ENCODE data around the gene SLIT3.

SLIT3 gene

DNA sequence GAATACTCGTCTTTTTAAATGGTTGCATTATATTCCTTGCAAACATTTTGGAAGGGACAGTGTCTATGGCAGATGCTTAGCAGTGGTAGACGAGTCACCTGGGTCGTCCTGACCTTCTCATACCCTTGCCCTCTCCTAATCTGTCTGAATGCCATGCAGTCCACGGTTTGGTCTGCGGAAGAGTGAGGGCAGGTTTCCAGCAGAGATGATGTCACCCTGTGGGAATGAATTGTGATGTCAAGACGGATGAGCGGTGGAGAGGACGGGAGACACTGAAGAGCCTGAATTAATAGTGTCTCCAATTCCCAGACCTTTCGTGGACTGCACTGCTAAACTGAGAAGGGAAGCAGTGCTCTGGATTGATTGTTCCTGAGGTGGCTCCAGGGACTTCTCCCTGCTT lies 392.7 kb downstream of the SLIT3 start:
- no peak for FAIRE-seq

DNA sequence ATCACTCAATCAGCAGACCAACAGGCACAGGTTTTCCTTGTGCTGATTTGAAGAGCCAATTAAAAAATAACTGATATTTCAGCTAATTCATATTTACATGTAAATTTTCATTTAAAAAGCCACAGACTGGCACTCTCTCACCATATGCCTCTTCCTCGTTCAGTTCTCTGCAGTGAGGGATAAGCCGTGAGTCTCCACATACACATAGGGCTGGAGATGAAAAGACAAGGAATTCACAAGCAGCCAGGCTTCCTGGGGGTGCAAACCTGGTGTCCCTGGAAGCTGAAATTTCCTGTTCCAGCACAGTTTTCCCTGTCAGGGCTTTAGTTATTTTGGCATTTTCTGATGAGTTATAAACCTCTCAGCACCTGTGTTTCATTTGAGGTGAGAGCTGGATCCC lies 397.9 kb downstream of the SLIT3 start:
- no peak for FAIRE-seq

DNA sequence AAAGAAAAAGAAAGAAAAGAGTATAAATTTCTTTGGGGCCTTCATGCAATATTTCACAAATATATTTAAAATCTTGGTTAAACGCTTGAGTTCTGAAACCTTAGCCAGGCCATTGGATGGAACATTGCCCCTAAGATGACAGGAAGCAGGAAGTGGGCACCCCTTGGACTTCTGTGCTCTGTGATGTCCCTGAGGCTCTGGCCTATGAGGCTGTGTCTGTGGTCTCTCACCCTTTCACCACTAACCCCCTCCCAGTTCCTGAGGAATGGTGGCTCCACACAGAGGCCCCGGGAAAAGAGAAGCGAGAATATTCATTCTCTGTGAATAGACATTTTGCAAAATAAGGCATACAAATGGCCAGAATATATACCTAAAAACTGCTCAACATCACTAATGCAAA lies 401.3 kb downstream of the SLIT3 start:
- no peak for FAIRE-seq

DNA sequence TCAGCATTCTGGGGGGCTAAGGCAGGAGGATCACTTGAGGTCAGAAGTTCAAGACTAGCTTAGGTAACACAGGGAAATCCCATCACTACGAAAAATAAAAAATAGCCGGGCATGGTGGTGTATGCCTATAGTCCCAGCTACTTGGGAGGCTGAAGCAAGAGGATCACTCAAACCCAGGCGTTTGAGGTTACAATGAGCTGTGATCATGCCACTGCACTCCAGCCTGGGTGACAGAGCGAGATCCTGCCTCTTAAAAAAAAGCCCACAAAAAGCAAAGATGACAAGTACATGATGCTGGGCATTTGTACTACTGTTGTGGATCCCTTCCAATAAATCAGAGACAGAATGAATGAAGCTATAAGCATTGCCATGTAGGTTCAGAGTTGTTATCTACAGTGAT lies 401.7 kb downstream of the SLIT3 start:
- no peak for FAIRE-seq

DNA sequence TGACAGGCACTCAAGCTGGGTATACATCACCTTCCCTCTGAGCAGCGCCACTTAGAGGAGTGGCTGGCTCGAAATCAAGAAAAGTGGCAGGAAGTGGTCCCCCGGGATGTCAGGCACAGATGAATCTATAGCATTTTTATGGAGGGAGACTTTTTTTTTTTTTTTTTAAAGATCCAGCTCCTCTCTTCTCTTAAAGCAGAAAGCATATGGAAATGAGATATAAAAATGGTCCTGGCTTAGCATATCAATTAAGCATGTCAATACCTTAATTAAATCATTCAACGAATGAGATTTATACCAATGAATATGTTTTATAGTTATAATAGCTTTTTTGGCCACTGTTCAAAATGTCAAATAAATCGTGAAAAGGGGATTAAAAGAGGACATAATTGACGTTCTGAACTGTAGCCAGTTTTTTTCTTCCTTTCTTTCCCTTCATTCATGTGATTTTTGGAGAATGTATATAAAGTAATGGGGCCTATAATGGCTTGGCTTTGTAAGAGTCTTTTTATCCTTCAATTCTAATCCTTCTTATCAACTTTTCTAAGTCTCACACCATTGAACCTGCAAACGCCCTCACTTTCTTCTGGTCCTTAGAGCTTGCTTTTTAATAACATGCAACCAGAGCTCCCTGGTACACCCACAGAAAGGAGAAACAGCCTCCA lies 402.6 kb downstream of the SLIT3 start:
- FAIRE-seq: no peak

DNA sequence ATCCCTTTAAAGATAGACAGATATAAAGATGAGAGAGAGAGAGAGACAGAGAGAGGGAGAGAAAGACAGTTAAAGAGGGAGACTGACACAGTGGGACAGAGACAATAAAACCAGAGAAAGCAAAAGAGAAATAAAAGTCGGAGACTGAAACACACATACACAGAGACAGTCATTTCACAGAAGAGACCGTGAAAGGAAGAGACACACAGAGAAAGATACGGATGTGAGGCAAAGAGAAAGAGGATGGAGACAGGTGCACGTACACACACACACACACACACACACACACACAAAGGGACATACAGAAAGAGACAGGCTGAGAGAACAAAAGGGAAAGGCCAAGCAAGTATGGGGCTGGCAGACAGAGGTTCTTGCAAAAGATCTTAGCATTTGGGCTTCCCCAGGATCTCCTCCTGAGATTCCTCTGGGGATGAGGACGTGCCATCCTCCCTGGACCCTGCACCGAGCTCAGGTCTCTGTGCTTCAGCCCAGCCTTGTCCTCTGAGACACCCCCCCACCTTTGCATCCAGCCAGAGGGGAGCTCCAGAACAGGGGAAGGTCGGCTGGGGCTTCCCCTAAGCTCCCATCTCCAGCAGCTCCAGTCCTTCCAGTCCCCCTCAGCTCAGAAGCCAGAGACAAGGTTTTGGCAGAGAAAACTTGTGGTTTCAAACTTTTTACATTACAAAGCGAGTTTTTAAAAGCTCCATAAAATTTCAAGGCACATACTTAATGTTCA lies 403.4 kb downstream of the SLIT3 start:
- FAIRE-seq: no peak

DNA sequence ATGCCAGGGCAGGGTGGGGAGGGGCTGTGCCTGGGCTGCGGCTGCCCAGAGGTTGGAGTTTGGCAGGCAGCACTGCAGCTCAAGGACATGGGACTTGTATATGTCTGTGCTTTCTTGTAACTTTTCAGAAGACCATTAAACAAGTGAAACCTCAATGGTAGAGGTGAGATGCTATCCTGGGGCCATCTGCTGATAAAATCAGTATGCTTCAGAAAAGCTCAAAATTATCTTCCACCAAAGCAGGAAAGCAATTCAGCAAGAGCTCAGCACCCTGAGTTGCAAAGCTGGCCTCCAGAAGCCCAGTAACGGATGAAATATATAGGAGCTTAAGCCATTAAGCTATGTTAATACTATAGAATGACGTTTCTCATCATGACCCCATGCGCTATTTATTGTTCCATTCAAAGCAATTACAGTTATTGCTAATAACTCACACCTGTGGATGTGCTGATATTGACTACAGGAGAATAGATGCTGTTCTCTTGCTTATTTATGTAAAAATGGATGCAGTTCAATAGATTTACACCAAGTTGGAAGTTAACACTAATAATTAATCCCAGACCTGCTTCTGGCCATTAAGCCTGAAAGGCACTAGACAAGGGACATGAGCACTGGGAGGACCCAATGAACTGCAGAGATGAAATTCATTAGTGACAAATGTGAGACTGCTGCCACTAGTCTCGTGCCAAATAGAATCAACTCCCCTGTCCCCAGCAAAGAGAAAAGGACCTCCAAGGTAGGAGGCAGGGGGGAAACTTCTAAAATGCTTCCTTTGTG lies 405.5 kb downstream of the SLIT3 start:
- FAIRE-seq: no peak

DNA sequence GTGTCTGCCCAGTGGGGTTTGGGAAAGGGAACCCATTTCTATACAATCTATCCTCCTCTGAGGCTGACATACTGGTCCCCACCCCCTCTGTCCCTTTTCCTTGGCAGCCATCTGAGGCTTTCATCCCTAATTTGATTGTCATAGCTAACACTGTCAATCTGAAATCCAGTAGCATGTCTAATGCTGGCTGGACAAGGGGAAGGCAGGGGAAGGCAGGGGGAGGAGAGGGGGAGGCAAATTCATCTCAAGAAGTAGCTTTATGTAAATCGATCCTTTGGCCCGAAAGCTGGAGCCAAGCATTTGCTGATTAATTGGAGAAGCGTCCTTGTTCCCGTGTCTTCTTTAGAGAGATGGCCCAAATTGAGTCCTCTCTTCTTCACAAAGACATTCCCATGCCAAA lies 407.7 kb downstream of the SLIT3 start:
- no peak for FAIRE-seq

DNA sequence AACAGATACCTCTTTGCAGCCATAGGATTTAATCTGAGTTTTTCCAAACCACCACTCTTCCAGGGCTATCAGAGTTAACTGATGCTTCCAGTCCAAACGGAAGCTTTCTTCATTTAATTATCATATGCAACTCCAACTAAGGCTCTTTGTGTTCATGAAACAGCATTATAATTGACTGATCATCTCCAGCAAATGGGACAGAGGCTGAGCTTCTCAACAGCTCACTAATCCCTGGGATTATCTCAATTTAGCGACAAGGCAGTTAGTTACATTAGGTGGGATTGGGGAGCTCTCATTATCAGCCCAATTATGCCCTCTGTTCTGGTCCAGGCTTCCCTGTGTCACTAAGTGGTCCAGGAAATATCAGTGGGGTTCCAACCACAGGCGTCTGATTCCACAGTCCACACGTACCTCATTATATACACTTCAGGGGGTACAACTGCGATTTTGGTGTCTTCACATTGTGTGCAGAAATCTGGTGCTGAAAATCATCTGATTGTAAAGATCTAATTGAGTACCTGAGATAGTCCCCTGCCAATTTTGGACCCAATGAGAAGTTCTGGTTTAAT lies 408.2 kb downstream of the SLIT3 start:
- FAIRE-seq: no peak

DNA sequence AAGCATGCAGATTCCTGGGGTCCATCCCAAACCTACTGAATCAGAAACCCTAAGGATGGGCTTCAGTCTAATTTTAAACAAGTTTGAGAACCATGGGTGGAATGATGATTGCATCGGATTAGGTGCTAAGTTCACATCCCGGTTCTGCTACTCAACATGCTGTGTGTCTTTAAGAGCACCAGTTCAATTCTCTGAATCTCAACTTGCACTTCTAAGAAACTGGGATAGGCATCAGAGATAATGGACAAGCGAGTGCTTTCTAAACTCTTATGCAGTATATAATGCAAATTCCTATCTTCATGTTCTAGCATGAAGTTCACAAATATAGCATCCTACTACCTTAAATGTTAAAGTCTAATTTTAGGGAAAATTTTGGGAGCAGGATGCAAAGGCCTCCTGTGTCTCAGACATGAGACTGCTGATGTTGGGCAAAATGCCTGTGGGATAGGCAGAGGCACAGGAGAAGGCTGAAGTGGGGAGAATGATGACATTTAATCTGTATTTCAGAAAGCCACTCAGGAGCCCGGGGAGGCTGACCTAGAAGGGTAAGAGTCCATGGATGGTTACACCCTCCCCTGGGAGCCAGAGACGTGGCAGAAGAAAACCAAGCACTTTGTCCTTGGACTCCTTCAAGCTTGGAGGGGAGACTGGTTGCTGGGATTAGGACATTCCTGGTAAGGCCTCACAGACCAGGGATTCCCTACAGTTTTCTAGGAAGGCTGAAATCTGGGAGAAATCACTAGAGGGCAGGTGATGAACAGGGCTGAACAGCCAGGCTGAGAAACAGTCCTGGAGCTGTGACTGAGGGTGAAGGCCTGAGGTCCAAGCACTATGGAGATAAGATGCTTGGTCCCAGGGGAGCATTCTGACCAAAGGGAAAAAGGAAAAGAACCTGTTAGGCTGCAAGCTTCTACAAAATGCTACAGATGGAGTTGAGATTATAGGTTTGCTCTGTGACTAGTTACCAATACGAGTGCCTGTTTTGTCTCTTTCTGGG lies 409.8 kb downstream of the SLIT3 start:
- FAIRE-seq: no peak

DNA sequence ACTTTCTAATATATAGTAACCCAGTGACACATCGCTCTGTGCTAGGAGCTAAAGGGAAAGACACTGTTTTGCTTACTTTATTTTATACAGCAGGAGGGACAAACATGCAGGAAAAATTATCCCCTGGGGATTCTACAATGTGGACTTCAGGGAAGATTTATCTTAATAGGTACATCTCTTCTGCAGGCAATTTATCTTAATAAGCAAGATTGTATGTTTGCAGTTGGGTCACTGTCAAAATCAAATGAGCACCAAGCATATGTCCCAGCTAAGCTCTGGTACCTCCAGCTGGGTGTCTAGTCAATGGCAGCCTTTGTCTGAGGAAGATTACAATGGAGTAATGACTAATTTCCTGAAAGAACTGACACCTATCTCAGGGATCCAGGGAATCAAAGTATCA lies 411.9 kb downstream of the SLIT3 start:
- no peak for FAIRE-seq

DNA sequence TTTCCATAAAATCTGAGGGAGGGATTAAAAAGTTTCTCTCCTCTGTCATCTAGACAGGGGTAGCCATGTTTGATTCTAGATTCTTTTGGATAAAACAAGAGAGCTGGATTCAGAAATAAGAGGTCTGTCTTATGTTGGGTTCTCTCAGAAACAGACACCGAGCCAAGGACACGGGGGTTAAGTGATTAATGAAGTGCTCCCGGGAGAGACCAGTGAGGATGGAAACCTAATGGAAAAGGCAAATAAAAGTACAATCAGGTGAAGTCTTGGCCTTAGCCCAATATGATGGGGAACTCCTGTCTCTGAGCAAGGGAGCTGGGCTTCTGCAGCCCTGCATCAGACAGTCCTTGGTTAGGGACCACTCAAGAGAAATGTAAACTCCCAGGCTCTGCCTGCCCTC lies 413.0 kb downstream of the SLIT3 start:
- FAIRE-seq: no peak

DNA sequence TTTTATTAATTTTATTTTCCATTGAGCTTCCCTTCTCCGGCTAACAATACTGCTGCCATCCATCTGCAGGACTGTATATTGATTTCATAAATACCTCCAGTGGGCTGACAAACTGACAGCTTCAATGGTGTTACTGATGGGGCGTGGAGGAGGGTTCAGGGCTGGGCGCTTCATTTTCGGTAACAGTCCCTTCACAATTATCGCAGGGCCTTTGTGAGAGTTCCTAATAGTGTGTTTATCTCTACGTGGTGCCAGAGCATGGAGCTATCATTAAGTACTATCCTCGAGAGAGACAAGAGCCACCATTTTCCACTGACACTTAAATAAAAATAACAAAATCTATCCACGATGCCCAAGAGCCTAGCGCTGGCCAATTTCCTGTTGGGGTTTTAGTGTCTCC lies 414.8 kb downstream of the SLIT3 start:
- FAIRE-seq: no peak

DNA sequence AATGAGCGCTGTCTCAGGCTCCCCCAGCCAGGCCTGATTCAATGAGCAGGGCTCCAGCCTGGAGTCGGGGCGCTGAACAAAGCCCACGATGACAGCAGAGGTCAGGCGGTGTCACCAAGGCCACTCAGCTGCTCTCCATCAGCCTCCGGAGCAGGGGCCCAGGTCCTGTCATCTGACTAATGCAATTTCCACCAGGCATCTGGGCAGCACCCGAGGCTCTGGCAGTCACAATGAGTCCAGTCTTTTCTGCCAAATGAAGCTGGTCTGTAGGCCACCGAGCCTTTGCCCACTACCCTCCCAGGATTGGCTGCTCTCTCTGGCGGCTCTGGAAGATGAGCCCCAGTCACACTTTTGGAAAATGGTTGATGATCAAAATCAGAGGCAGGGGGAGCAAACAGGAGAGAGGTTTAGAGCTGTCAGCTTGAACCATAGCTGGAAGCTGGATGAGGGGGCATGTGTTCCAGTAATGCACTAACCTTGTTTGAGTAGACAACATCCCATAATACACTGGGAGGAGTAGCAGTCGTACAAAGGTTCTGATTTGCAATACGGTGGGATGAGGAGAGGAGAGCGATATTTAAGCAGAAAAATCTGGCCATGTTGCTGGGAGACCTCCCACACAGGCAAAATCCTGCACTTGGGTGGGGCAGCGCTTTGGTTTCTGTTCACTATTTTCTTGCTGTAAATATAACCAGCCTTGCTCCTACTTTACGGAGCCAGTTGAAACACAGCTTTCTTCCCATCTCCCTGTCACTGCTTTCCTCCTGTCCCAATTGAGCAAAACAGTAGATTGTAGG lies 415.4 kb downstream of the SLIT3 start:
- no peak for FAIRE-seq

DNA sequence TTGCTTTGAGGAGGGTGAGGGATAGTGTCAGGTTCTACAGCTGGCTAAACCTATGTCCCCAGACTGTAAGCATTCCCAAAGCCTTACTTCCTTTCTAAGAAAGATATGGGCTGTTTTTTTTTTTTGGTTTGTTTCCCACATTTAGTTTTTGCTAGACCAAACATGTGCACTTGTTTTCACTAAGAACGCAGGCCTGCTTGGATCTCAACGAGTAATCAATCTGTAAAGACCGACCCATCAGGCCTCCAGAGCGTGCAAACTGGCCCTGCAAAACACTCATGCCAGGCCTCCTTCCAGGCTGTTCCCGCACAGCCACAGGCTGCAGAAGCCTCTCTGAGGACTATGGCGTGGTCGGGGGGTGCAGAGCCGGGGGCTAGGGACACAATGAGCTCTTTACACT lies 416.9 kb downstream of the SLIT3 start:
- FAIRE-seq: no peak

DNA sequence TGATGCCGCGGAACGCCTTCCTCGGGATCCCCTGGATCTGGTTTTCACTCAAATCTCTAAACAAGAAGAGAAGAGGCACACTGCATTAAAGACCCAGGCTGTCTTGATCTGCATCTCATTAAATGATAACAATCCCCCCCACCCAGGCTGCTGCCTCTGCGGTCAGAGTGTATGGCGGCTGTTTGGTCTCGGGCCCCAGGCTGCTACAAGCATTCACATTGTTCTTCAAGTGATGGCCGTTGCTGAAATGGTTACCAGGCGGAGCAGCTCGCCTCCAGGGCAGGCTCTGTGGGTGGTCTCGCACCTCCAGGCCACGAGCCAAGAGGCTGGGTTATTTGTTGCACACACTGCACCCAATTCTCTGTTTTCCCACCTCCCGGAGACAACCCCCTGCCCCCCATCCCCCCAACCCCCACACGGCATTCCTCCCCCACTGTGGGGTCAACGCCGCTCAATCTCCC lies 417.6 kb downstream of the SLIT3 start:
- FAIRE-seq: no peak

DNA sequence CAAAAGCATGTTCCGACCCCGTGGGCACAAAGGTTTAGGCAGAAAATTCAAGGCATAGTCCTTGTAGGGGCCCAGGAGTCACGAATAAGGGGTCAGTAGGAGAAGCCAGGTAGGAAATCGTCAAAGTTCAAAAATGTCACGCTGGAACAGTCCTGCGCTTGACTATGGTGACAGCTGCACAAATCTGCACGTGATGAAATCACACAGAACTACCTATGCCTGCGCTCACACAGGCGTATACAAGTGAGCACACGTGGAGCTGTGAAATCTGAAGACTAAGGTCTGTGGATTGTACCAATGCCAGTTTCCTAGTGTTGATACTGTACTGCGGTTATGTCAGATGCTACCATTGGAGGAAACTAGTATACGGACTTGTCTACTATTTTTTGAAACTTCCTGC lies 418.7 kb downstream of the SLIT3 start:
- no peak for FAIRE-seq

DNA sequence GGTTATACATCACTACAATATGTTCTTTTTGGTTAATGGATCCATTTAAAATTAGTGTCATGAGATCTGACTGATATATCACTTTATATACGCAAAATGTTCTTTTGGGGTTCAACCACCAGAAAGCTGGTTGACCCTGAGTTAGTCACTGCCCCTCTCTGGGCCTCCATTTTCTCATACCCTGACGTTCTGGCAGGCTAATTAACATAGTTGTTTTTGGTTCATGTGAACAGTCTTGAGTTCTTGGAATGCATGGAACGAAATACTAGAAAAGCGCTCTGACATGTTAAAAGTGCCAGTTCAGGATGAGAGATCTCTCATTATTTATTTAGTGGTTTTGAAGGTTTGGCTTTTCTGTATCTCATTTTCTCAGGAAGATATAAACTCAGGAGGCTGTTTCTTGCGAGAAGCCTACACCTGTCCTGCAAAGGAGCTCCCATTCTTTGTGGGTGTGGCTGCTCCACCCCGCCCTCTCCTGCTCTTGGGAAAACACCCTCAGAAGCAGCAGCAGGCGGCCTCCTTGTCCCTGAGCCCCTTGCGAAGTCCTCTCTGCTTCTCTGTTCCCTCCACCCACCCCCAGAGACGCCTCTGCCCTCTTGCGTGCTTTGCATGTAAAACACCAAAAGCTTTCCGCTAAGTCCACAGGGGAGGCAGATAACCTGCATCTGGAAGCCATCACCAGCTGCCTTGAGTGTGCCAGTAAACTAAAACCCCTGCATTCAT lies 419.4 kb downstream of the SLIT3 start:
- no peak for FAIRE-seq

DNA sequence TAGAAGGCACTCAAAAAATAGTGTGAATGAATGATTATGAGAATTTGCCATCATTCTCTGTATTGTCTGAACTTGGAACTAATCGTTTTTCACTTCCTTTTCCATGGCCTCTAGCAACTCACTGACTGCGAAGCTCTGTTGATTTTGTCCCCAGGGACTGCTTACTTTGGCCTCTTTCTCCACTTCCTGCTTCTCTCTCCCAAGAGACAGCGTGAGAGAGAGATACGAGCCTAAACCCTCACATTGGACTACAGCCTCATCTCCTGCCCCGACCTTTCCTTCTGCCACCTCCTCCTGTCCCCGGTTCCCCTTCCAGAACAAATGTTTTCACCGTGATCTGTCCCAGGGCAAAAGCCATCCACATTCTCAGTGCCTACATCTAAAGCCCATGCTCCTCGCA lies 421.0 kb downstream of the SLIT3 start:
- no peak for FAIRE-seq

DNA sequence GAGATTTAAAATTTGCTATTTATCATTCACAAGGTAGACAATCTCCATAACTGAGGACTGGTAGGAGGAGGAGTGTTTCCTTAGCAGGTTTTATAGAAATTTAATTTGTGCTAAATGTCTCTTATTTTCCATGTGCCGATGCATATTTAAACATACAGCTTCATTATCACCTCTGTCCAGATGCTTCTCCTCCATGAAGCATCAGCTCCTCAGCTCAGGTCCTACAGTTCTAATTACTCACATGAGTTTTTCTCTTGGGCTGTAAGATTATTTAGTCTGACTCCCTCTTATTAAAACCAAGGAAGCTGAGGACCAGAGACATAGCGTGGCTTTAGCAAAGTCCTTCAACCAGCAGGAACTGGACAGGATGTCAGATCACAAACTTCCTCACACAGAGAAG lies 421.6 kb downstream of the SLIT3 start:
- FAIRE-seq: no peak
